HG03558 (cell line): ENCODE measurements around the gene PI4KB.
"Not testable (repeated sequence)": the region's sequence is repeated elsewhere in the genome, so short reads cannot be mapped to it uniquely, and the experiment has no call there.

Experiments used
- ATAC-seq: cut with Tn5 transposase; IDR thresholded peaks from one replicate; pipeline ENCODE4 v1.9.1; 2021; ENCODE audit warnings: moderate number of reproducible peaks; ENCODE audit not compliant: unreplicated experiment; ENCODE audit errors: extremely low read depth

The PI4KB gene

GRCh38 chr1:151282883-151283725, 44.1 kb downstream of the PI4KB start:
- no peak for ATAC-seq

- ATAC-seq, result peak; percentile 68
Measured at GRCh38 chr1:151281969-151282882, 45.0 kb downstream of the PI4KB start, which contains the start of gene ZNF687. Gene ZNF687 (plus strand): TSS chr1:151282299. CDS start chr1:151286292, 3,993 bp downstream.

GRCh38 chr1:151281225-151281968, 45.8 kb downstream of the PI4KB start:
- ATAC-seq, result no peak

- ATAC-seq, result no peak
Measured at GRCh38 chr1:151277249-151277648, 50.0 kb downstream of the PI4KB start.

GRCh38 chr1:151275341-151275740, 51.9 kb downstream of the PI4KB start:
- not testable (repeated sequence) for ATAC-seq

GRCh38 chr1:151273924-151274466, 53.2 kb downstream of the PI4KB start:
- no peak for ATAC-seq

- ATAC-seq, result no peak
Measured at GRCh38 chr1:151267760-151268159, 59.5 kb downstream of the PI4KB start.

- no peak for ATAC-seq
Measured at GRCh38 chr1:151266821-151267220, 60.4 kb downstream of the PI4KB start.

- no peak for ATAC-seq
Measured at GRCh38 chr1:151266315-151266714, 60.9 kb downstream of the PI4KB start.

- no peak for ATAC-seq
Measured at GRCh38 chr1:151265446-151266236, 61.6 kb downstream of the PI4KB start.

GRCh38 chr1:151259351-151259750, 67.9 kb downstream of the PI4KB start:
- ATAC-seq, result no peak

GRCh38 chr1:151255381-151255780, 71.8 kb downstream of the PI4KB start:
- no peak for ATAC-seq

- peak; percentile 76 for ATAC-seq
Measured at GRCh38 chr1:151254217-151255213, 72.7 kb downstream of the PI4KB start, which contains the start of gene PSMD4. Gene PSMD4 (plus strand): TSS chr1:151254734. CDS start chr1:151254783, 49 bp downstream.

- no peak for ATAC-seq
Measured at GRCh38 chr1:151251656-151252470, 75.4 kb downstream of the PI4KB start.

GRCh38 chr1:151246786-151247185, 80.4 kb downstream of the PI4KB start:
- no peak for ATAC-seq

GRCh38 chr1:151243683-151244216, 83.5 kb downstream of the PI4KB start:
- no peak for ATAC-seq

- no peak for ATAC-seq
Measured at GRCh38 chr1:151242442-151242841, 84.8 kb downstream of the PI4KB start.
